Fibroblast of mammary gland (primary cell): ENCODE data around the gene SHKBP1.

Experiments
- DNase-seq: peaks from one replicate; pipeline ENCODE4 v3.0.0-alpha.2; 2010; ENCODE audit warnings: low read depth
- H3K4me3 ChIP-seq: 2 replicates; pipeline ENCODE4 v1.5.1; 2011; ENCODE audit warnings: low read depth, mild to moderate bottlenecking, low read length, moderate library complexity; ENCODE audit not compliant: control insufficient read depth
- CTCF ChIP-seq: conservative IDR thresholded peaks from 2 replicates; pipeline ENCODE4 v1.5.1; 2011; ENCODE audit warnings: low read depth, low read length, inconsistent platforms; ENCODE audit not compliant: control insufficient read depth, insufficient read depth

SHKBP1 gene

GRCh38 chr19:40603071-40603388 lies 26.4 kb downstream of the SHKBP1 start:
- no peak for TF ChIP-seq CTCF
- H3K4me3 ChIP-seq: no peak overlapping the region
- DNase-seq: no peak

GRCh38 chr19:40603389-40604170 lies 26.9 kb downstream of the SHKBP1 start:
- TF ChIP-seq CTCF: no peak
- peak; percentile 92 for DNase-seq
- peak overlapping the region; percentile 49 for H3K4me3 ChIP-seq

GRCh38 chr19:40604171-40604646 lies 27.5 kb downstream of the SHKBP1 start:
- no peak for TF ChIP-seq CTCF
- H3K4me3 ChIP-seq: peak overlapping the region; percentile 49
- no peak for DNase-seq

- no peak for DNase-seq
- no peak for TF ChIP-seq CTCF
- peak overlapping the region; percentile 30 for H3K4me3 ChIP-seq
Measured at GRCh38 chr19:40604647-40605215, 28.1 kb downstream of the SHKBP1 start.

- DNase-seq: peak; percentile 53
- no peak for TF ChIP-seq CTCF
- peak overlapping the region; percentile 30 for H3K4me3 ChIP-seq
Measured at GRCh38 chr19:40605216-40605971, 28.7 kb downstream of the SHKBP1 start.

GRCh38 chr19:40607311-40608239 lies 30.9 kb downstream of the SHKBP1 start:
- TF ChIP-seq CTCF: no peak
- no peak for DNase-seq
- no peak overlapping the region for H3K4me3 ChIP-seq
